Activated T-helper 2 cell treated with anti-CD3 and anti-CD28 coated beads, Interferon-gamma antibody, Interleukin-2, Interleukin-4, amounts not matched to agents 10 μg/mL and 5 μg/mL and 100 μg/mL, durations not matched to agents 14 hours and 24 hours and 36 hours (primary cell): Measurements from ENCODE around the gene ABCB9. TPM values are rescaled to one million over a fixed set of nuclear protein-coding genes. Genes with fewer than 3 reads are reported as not detected.

Experiments used
- DNase-seq: peaks from one replicate; pipeline ENCODE4 v3.0.0; 2021; ENCODE audit warnings: low spot score
- H3K27ac Mint-ChIP-seq: one replicate; pipeline ENCODE4 v1.8.0; 2021; ENCODE audit warnings: mixed read lengths
- H3K27me3 Mint-ChIP-seq: one replicate; pipeline ENCODE4 v1.8.0; 2021; ENCODE audit warnings: low read depth, mixed read lengths
- H3K36me3 Mint-ChIP-seq: one replicate; pipeline ENCODE4 v1.8.0; 2021; ENCODE audit warnings: low read depth, mixed read lengths
- H3K4me1 Mint-ChIP-seq: one replicate; pipeline ENCODE4 v1.8.0; 2021; ENCODE audit warnings: low read depth, mixed read lengths
- H3K4me3 Mint-ChIP-seq: one replicate; pipeline ENCODE4 v1.8.0; 2021; ENCODE audit warnings: low read depth, mild to moderate bottlenecking, moderate library complexity, mixed read lengths
- H3K9me3 Mint-ChIP-seq: one replicate; pipeline ENCODE4 v1.8.0; 2021; ENCODE audit warnings: mixed read lengths
- intact Hi-C: fragments of 100-400 bp; cut with micrococcal nuclease; formaldehyde crosslinking; loops from one replicate; pipeline ENCODE4 v1.15.1; 2023
- total RNA-seq: library from RNA; stranded (reverse); gene quantifications from 2 replicates; pipeline ENCODE4 v1.2.3, GENCODE V29; 2022

The ABCB9 gene
- total RNA-seq, 1 donor from 2014 or later, result 5.4 TPM

- Mint-ChIP-seq H3K4me1 (peaks cover 50% of the 10 kb centered on the region), H3K4me3 (peak overlapping the region; percentile 5), H3K27ac (peak overlapping the region; percentile 29), H3K27me3 (peaks cover 30% of the 10 kb centered on the region), H3K36me3 (peaks cover 10% of the 10 kb centered on the region), H3K9me3 (no peaks in the 10 kb centered on the region)
- no peak for DNase-seq
- intact Hi-C loops, result loop anchor here (1.0 kb wide), 1 partner anchor 11 kb away; no protein-coding TSS in a partner anchor
Measured at GRCh38 chr12:122886851-122887818, 79.1 kb downstream of the ABCB9 start.

GRCh38 chr12:122886161-122886560 lies 80.1 kb downstream of the ABCB9 start:
- intact Hi-C loops, result no loop called here
- peaks cover 33% of the 10 kb centered on the region for H3K27me3 Mint-ChIP-seq
- H3K4me3 Mint-ChIP-seq, result no peak overlapping the region
- no peak for DNase-seq
- no peaks in the 10 kb centered on the region for H3K9me3 Mint-ChIP-seq
- H3K36me3 Mint-ChIP-seq, result peaks cover 11% of the 10 kb centered on the region
- H3K4me1 Mint-ChIP-seq, result peaks cover 44% of the 10 kb centered on the region
- H3K27ac Mint-ChIP-seq, result no peak overlapping the region

- Mint-ChIP-seq H3K27ac (no peak overlapping the region), H3K4me1 (peaks cover 38% of the 10 kb centered on the region), H3K36me3 (peaks cover 18% of the 10 kb centered on the region), H3K9me3 (no peaks in the 10 kb centered on the region), H3K4me3 (no peak overlapping the region), H3K27me3 (peaks cover 41% of the 10 kb centered on the region)
- intact Hi-C loops, result no loop called here
- no peak for DNase-seq
Measured at GRCh38 chr12:122884860-122885259, 81.4 kb downstream of the ABCB9 start.

- DNase-seq, result no peak
- no peak overlapping the region for H3K4me3 Mint-ChIP-seq
- peaks cover 46% of the 10 kb centered on the region for H3K27me3 Mint-ChIP-seq
- intact Hi-C loops, result no loop called here
- peaks cover 18% of the 10 kb centered on the region for H3K36me3 Mint-ChIP-seq
- H3K4me1 Mint-ChIP-seq, result peaks cover 36% of the 10 kb centered on the region
- H3K27ac Mint-ChIP-seq, result no peak overlapping the region
- H3K9me3 Mint-ChIP-seq, result no peaks in the 10 kb centered on the region
Measured at GRCh38 chr12:122884091-122884826, 82.0 kb downstream of the ABCB9 start.

GRCh38 chr12:122882908-122883558 lies 83.2 kb downstream of the ABCB9 start:
- DNase-seq, result no peak
- Mint-ChIP-seq H3K27me3 (peaks cover 50% of the 10 kb centered on the region), H3K36me3 (peaks cover 20% of the 10 kb centered on the region)

GRCh38 chr12:122880668-122881067 lies 85.6 kb downstream of the ABCB9 start:
- Mint-ChIP-seq H3K27me3 (peaks cover 54% of the 10 kb centered on the region), H3K4me3 (no peak overlapping the region), H3K36me3 (peaks cover 24% of the 10 kb centered on the region), H3K4me1 (peaks cover 24% of the 10 kb centered on the region), H3K27ac (no peak overlapping the region), H3K9me3 (no peaks in the 10 kb centered on the region)
- intact Hi-C loops, result no loop called here
- no peak for DNase-seq

More at GRCh38 chr12:122882908-122883558, 83.2 kb downstream of the ABCB9 start:
- intact Hi-C loops, result no loop called here
- H3K27ac Mint-ChIP-seq, result no peak overlapping the region
- H3K9me3 Mint-ChIP-seq, result no peaks in the 10 kb centered on the region
- peaks cover 26% of the 10 kb centered on the region for H3K4me1 Mint-ChIP-seq
- no peak overlapping the region for H3K4me3 Mint-ChIP-seq

- Mint-ChIP-seq H3K4me3 (no peak overlapping the region), H3K27ac (no peak overlapping the region), H3K36me3 (peaks cover 24% of the 10 kb centered on the region), H3K27me3 (peaks cover 54% of the 10 kb centered on the region), H3K9me3 (no peaks in the 10 kb centered on the region), H3K4me1 (peaks cover 29% of the 10 kb centered on the region)
- no peak for DNase-seq
- intact Hi-C loops, result no loop called here
Measured at GRCh38 chr12:122880155-122880667, 86.1 kb downstream of the ABCB9 start.

Other genes starting within 250 kb of the ABCB9 start
- gene HCAR3, start 249.7 kb downstream of the ABCB9 start, total RNA-seq, result 0.34 and 0.46 TPM in 2 replicates
- gene HCAR1, start 235.6 kb downstream of the ABCB9 start, total RNA-seq, result 2.6 and 2.8 TPM in 2 replicates
- gene DENR, start 213.6 kb downstream of the ABCB9 start, total RNA-seq, result 76.7 and 79.6 TPM in 2 replicates
- gene CCDC62, start 191.9 kb downstream of the ABCB9 start, total RNA-seq, result 0.39 and 0.62 TPM in 2 replicates
- 28.8 and 29.0 TPM in 2 replicates for gene HIP1R, start 131.0 kb downstream of the ABCB9 start, total RNA-seq
- gene VPS37B, start 70.3 kb downstream of the ABCB9 start, total RNA-seq, result 11.5 and 11.7 TPM in 2 replicates
- 20.3 and 21.3 TPM in 2 replicates for gene OGFOD2, start 8.8 kb upstream of the ABCB9 start, total RNA-seq
- 161 and 168 TPM in 2 replicates for gene ARL6IP4, start 14.2 kb upstream of the ABCB9 start, total RNA-seq
- 15.5 and 16.2 TPM in 2 replicates for gene PITPNM2, start 184.6 kb upstream of the ABCB9 start, total RNA-seq